A204.1 (cell line): Measurements from ENCODE around the gene PODXL2.

Source experiments
- FAIRE-seq: peaks from 2 replicates; lab custom pipeline; 2012; peaks lifted over from hg19 to GRCh38; lab: Jason Lieb, UNC

PODXL2 gene

DNA sequence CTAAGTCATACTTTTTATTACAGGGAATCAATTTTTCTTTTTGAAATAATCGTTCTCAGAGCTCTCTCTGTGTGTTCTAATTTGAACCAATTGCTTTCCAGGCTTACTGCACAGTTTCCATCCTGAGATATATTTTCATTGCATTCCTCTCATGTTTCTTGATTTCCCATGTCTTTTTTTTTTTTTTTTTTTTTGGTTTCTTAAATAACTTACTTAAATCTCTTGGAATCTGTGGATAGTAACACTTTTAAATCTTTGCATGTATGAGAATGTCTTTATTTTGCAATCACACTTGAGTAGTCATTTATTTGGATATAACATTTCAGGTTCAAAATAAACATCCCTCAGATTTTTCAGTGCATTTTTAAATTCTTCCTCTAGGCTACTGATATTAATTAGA is 29.2 kb downstream of the PODXL2 start:
- FAIRE-seq = no peak

DNA sequence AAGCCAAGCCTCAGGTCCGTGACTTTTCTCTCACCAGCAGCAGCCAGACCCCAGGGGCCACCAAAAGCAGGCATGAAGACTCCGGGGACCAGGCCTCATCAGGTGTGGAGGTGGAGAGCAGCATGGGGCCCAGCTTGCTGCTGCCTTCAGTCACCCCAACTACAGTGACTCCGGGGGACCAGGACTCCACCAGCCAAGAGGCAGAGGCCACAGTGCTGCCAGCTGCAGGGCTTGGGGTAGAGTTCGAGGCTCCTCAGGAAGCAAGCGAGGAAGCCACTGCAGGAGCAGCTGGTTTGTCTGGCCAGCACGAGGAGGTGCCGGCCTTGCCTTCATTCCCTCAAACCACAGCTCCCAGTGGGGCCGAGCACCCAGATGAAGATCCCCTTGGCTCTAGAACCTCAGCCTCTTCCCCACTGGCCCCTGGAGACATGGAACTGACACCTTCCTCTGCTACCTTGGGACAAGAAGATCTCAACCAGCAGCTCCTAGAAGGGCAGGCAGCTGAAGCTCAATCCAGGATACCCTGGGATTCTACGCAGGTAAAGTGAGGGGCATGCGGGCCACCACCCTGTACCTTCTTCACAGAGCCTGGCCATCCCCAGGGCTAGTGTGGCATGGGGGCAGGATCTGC is 31.8 kb downstream of the PODXL2 start:
- FAIRE-seq = no peak

DNA sequence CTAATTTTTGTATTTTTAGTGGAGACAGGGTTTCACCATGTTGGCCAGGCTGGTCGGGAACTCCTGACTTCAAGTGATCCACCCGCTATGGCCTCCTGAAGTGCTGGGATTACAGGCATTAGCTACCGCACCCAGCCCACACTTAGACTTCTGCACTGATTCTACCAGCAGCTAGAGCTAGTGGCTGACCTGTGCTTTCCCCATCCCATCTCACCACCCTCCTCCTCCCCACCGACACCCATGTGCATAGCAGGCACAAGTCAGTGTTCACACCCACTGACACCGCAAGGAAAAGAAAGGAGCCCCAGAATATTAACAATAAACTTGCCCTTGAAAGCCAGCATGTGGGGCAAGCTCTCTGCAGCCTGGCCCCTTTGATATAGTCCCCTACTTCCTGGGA is 32.6 kb downstream of the PODXL2 start:
- FAIRE-seq = no peak

DNA sequence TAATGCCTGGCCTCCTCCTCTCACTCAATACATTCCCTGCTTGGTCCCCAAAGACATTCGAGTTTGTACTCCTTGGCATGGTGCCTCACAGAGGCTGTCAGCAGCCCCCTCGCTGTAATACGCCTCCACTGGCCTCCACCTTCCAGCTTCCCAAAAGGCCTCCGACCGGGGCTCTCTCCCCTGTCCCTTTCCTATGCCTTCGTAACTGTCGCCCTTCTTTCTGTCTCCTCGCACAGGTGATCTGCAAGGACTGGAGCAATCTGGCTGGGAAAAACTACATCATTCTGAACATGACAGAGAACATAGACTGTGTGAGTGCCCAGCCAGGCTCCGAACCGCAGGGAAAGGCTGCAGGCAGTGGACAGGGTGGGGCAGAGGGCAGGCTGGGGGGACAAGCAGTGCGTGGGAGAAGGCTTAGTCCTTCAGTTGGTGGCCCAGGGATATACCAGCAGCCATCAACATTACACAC is 33.0 kb downstream of the PODXL2 start:
- no peak for FAIRE-seq

DNA sequence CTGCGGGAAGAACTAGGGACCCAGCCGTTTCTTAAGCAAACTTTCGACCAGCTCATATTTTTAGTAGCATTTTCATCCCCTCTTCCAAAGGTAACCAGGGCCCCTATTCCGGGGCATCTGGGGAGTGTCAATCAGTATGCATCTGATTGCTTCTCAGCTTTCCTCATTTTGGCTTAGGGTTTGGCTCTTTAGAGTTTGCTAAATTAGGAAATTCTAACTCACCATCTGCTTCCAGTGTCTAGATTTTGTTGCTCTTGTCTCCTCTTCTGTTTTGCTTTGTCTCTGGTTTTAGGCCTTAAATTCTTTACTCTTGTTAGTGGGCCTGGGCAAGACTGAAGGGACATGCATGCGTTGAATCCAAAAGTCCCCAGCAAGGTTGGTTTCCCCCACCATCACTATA is 34.2 kb downstream of the PODXL2 start:
- no peak for FAIRE-seq

DNA sequence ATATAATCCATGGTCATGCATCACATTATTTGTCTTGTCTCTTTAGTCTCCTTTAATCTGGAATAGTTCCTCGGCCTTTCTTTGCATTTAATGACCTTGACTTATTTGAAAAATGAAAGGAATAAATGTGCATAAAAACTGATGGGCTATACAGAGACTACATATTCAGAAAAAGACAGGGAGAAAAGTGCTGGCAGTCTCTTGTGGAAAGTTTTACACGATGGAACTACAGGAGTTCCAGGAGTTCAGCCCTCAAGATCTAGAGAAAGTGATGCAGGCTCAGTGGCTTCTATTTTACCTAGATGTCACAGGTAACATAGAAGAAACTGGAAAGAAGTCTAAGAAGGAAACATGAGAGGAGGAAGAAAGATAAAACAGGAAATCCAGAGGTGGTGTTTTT is 36.2 kb downstream of the PODXL2 start:
- no peak for FAIRE-seq

DNA sequence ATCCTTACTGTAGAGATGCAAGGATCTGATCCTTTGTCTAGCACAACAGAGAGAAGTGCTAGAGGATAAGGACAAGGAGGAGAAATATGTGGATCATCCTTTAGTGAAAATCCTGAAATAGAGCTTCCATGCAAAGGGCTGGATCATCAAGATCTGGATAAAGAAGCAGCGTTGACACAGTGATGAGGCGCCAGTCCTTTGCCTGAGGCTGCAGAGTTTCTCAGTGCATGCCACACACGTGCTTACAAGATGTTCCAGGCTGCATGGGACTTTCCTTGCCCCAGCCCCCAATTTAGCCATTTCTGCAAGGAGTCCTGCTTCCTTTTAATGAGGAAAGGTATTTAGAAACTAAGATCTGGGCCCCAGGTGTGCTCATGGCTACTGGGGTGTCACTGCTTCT is 36.6 kb downstream of the PODXL2 start:
- no peak for FAIRE-seq

DNA sequence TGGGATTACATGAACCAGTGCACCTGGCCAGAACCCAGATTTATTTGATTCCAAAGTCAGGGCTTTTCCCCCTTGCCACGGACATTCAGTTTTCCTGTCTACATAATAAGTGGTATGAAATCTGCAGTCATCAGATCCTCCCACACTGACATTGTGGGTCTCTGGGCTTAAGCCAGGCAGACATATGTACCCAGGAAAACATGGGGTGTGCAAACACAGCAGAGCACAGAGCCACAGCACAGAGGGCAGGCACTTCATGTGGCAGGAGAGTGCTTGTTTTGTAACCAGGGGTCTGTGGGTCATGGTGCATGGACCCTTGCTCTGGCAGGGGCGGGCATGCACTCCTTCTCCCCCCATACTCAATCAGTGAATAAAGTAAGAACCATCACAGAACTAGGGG is 37.7 kb downstream of the PODXL2 start:
- FAIRE-seq = no peak

DNA sequence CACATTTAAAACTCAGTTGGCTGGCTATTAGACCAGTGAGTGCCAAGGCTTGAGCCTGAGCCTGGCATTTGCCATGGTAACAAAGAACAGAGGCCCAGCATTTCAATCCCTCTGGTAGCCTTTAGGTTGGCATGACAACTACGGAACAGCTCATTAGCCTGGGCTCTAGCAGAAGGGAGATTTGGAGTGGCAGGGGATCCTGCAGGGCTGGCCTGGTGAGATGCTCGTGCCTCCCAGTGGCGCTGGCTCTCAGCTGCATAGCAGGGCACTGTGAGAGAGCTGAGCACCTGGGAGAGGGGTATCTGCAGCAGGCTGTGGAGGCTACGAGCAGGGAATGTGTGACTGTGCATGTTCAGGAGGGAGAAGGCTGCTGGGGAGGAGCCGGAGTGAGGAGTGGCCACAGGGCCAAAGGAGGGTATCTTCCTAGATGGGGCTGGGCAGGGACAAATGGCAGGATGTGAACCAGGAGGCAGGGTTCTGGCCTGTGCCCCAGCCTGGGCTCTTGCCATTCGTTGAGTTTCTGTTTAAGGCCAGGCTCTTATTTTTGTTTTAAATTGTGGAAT is 38.2 kb downstream of the PODXL2 start:
- no peak for FAIRE-seq

DNA sequence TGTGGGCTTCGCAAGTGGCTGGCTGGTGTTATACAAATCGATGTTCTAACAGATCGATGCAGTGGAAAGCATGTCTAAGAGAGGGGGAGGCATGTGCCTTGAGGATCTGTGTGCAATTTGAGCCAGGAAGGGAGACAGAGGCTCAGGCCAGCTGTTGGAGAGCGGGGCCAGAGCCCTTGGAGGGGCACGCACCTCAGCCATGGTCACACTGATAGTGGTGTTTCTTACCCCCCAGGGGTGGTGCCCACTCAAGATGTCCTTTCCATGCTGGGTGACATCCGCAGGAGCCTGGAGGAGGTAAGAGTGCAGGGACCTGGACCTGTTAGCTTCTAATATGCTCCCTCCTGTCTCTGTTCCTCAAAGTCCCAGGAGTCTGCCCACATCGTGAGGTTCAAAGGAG is 39.9 kb downstream of the PODXL2 start:
- FAIRE-seq = no peak

DNA sequence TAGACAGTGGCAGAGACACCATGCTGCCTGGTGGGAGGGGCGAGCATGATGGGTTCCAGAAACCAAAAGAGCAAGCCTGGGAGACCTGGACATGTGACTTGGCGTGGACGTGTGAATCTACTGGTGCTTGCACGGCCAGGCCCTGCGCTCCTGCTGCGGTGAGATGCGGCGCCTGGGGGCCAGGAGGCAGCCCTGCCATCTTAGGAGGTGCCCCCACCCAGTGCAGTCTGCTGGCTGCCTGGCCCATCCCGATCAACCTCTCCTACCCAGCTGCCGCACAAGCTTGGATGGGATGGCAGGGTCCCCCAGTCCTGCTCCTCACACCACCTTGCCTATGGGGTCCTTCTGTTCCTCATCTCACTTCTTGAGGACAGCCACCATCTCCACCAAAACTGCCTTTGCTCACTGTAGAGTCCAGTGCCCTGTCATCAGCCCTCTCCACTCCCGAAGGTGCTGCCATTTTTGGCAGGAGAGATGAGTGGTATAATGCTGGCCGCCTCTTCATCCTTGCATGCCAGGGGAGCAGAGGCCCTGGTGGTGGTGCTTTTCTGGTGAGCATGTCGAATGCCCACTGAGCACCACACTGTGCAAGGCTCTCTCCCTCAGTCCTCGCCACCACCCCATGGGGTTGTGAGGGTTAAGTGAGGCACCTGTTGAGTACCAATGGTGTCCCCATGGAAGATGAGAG is 40.7 kb downstream of the PODXL2 start:
- no peak for FAIRE-seq

DNA sequence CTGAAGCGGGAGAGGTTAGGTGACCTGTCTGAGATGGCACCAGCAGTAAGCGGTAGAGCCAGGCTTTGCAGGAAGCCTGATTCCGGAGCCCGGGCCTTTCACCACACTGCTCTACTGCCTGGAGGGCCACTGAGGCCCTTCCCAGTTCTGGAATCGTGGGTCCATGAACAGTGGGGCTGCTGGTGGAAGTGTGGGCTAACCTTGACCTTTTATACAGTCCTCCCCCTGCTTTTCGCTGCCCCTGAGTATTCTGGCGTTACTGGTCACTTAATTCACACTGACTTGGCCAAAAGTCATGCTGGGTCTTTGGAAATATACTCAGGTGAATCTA is 41.2 kb downstream of the PODXL2 start:
- FAIRE-seq = no peak

DNA sequence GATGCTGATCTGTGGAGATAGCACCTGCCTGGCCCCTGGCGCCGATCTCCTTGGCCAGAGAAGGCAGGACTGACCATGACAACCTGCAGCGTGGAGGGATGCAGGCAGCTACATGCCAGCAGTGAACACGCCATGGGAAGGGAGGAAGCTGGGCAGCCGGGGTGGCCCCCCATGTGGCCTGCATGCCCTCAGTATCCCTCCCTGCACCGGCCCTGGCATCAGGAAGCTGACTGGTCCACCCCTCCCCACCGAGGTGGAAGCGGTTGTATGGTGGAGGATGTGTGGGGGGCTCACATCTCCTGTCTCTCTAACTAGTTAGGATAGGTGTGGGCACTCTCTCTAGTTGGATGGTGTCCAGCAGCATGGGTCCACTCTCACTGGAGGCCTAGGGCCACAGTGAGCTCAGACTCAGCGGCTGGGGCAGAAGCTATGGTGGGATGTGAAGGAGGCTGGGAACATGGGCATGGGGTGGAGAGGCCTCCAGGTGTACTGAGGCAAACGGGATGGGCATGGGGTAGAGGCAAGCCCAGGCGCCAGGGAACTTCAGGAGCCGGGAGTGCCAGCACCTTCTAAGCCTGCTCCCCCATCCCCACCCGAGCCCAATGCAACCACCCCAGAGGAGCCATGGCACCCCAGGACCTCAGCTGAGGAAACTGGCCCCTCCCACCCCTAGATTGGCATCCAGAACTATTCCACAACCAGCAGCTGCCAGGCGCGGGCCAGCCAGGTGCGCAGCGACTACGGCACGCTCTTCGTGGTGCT is 42.0 kb downstream of the PODXL2 start:
- no peak for FAIRE-seq

DNA sequence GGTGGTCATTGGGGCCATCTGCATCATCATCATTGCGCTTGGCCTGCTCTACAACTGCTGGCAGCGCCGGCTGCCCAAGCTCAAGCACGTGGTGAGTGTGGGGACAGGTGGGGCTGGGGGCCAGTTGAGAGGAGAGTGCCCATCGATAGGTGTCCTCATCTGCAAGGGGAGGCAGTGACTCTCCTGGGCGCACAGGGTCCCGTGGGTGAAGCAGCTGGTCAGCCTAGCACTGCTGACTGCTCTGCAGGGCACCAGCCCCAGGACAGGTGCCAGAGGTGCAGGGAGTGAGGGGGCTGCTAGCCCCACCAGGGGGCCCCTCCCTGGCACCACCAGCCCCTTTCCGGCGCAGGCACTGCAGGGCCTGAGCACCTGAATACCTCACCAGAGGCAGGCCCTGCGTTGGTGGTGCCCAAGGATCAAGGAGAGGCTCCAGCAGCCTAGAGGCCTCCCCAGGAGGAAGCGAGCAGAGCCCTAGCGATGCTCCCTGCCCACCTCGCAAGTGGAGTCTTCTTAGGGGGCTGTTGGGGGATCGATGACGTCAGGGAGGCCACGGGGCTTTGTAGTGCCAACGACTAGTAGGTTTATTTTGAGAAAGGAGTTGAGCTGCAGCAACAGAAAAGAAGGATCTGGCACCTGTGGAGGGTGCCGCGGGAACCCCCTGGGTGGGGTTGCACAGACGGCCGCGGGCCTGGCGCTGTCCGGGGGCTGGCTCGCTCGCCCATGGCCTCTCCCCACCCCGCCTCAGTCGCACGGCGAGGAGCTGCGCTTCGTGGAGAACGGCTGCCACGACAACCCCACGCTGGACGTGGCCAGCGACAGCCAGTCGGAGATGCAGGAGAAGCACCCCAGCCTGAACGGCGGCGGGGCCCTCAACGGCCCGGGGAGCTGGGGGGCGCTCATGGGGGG is 42.8 kb downstream of the PODXL2 start:
- FAIRE-seq = no peak

DNA sequence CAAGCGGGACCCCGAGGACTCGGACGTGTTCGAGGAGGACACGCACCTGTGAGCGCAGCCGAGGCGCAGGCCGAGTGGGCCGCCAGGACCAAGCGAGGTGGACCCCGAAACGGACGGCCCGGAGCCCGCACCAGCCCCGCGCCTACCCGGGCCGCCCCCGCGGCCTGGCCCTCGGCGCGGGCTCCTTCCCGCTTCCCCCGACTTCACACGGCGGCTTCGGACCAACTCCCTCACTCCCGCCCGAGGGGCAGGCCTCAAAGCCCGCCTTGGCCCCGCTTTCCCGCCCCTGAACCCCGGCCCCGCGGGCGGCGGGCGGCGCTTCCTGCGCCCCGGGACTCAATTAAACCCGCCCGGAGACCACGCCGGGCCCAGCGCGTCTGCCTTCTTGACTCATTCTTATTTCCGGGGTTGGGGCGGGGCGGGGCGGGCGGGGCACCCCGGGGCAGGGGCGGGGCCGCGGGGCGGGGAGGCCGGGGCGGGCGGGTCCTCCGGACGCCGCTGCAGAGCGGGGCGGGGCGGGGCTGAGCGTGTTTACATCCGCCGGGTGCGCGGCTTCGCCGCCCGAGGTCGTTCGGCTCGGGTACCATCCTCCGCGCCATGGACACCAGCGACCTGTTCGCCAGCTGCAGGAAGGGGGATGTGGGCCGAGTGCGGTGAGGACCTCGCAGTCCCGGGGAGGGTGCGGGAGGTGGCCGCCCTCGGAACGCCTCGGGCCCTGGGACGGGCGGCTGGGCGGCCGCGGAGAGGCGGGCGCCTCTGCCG is 43.6 kb downstream of the PODXL2 start, which contains the start of gene ABTB1:
Gene ABTB1 (plus strand): TSS at position 524 of the 762 bp plus-strand sequence. CDS start 74 bp downstream, at position 598.
- FAIRE-seq = no peak

DNA sequence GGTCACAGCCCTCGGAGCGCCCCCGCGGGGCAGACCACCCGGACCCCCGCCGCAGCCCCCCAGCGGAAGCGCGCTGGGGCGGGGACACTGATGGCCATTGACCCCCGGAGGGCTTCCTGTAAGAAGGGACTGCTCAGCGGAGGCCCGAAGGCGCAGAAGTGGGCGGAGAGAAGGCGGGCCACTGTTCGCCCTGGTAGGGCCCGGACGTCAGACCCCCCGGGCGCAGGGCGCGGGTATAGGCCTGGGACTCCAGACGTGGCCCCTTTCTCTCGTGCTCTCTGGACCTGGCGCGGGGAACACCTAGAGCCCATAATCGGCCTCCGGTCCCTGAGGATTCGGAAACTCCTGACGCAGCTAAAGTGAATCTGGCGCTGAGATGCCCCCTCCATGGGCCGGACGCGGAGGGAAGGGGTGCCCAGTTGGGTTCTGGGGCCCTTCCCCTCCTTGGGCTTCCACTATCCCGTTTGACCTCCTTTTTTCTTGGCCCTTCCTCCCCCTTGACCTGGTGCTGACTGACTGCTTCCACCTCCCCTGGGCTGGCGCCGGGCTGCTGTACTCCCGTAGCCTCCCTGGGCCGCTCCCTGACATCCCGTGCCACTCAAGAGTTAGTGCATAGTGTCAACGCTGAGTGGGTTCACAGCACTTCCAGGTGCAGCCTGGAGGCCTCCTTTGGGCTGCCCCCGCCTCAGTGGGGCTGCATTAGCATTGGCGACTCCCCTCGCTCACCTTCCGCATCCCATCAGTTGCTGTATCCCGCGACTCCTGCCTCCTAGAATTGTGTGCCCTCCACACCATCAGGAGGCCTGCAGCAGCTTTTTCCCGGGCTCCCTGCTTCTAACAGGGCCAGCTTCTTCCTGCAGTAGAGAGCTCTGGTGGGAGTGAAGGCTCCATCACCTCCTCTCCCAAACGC is 44.5 kb downstream of the PODXL2 start:
- FAIRE-seq = no peak

DNA sequence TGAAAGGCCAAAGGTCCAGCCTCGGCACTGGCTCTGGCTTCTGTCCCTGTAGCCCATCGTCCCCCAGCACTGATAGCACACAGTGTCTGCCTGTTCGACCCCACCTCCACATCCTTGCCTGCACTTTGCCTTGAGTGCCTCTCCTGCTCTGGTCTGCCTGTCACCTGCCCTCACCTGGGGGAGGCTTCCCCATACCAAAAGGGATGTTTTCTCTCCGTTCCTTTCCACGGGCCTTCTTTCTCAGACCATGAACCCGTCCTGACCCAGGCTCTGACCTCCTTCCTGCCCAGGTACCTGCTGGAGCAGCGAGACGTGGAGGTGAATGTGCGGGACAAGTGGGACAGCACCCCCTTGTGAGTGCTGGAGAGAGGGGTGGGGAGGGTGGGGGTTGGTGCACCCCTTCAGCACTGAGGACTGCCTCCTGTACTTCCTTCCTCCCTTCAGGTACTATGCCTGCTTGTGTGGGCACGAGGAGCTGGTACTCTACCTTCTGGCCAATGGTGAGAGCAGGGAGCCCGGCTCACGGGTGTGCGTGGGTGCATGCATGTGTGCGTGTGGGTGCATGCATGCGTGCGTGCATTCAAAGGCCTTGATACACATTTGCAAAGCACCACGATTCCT is 45.2 kb downstream of the PODXL2 start:
- FAIRE-seq = no peak

DNA sequence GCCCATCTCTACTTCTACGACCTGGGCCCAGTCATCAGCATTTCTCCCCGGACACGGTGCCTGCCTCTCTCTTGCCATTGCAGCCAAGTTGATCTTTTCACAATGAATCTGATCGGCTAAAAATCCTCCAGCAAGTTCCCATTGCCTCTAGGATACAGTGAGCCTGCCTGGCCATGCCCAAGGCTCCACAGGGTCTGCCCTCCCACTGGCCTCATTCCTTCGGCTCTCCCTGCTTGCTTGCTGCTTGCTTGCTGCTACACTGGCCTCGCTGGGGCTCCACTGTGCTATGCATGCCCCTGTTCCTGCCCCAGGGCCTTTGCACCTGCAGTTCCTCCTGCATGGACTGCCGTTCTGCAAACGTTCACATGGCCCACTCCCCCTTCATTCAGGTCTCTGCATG is 45.8 kb downstream of the PODXL2 start:
- no peak for FAIRE-seq

DNA sequence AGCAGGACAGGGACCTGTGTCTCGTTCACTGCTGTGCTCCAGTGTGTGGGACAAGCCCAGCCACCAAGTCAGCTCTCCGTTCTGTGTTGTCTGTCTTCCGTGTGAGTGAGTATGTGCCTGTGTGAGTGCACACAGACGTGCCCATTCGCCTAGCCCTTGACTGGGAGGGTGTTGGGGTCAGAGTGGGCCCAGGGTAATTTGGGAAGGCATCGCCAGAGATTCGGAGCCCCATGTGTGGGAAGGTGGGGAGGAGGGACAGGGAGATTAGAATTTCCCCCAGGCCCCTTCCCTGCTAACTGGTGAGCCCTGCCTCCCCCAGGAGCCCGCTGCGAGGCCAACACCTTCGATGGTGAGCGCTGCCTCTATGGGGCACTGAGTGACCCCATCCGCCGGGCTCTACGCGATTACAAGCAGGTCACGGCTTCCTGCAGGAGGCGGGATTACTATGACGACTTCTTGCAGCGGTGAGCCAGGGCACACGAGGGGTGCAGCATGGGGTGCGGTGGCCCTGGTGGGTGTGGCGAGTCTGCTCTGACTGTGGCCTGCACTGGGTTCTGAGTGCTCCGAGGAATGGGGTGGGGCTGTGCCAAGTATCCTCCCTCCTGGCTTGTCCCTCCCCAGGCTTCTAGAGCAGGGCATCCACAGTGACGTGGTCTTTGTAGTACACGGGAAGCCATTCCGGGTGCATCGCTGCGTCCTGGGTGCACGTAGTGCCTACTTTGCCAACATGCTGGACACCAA is 46.8 kb downstream of the PODXL2 start:
- FAIRE-seq = no peak
